Measurements from ENCODE around the gene NACC2. TPM values are rescaled to one million over a fixed set of nuclear protein-coding genes. Genes with fewer than 3 reads are reported as not detected.

The NACC2 gene
- total and polyA plus RNA-seq, 2 experiments from 2014 or later: 3.8 to 20.8 TPM

DNA sequence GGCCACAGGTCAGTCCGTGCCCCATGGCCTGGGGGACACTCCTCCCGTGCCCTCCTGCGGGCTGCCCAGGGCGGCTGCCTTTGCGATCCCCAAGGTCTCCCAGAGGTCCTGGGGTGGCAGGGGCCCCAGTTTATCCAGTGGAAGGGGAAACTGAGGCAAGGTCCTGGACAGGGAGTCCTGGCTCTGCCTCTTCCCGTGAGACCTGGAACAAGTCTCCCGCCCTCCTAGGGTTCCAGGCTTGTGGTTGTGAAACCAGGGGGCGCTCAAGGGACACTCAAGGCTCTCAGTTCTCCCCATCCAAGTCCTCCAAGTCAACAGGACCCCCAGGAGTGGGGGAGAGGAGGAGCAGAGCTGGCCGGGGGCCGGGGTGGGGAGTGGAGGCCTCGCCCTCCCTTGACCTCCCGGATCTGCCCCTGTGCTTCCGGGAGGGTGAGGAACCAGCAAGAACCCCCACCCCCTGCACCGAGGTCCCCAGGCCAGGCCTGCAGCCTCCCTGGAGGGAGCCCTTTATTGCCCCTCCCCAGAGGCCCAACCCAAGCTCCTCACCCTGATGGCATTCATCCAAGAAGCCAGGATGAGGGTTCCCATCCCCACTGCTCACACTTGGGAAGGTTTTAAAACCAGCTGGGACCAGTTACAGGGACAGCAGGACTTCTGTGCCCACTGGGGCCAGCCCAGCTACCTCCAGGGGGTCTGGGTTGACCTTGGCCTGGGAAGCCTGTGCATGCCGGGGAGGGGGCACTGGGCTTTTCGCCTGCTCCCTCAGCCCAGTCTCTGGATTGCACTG, 48.3 kb upstream of the NACC2 start (continued):
- TF ChIP-seq, protein P1, sequence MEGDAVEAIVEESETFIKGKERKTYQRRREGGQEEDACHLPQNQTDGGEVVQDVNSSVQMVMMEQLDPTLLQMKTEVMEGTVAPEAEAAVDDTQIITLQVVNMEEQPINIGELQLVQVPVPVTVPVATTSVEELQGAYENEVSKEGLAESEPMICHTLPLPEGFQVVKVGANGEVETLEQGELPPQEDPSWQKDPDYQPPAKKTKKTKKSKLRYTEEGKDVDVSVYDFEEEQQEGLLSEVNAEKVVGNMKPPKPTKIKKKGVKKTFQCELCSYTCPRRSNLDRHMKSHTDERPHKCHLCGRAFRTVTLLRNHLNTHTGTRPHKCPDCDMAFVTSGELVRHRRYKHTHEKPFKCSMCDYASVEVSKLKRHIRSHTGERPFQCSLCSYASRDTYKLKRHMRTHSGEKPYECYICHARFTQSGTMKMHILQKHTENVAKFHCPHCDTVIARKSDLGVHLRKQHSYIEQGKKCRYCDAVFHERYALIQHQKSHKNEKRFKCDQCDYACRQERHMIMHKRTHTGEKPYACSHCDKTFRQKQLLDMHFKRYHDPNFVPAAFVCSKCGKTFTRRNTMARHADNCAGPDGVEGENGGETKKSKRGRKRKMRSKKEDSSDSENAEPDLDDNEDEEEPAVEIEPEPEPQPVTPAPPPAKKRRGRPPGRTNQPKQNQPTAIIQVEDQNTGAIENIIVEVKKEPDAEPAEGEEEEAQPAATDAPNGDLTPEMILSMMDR (conservative IDR thresholded peaks at IDR 0.05; ENCODE audit: low read depth in 2 of 2): peak; percentile 63 to 84

DNA sequence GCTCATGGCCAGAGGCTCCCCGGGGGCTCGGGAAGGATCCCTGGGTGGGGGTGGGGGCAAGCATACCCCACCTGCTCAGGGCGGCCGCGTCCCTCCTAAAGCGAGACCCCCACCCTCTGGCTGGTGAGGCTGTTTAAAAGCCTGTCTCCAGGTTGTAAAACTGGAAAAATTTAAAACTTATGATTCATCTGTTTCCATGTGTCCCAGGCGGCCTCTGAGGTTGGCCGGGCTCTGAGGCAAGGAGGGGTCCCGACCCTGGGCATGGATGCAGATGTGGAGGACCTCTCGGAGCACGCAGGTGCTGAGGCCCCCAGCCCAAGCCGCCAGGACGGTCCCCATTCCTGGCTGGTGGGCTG, 47.7 kb upstream of the NACC2 start:
- Histone ChIP-seq H2AFZ (peak overlapping the region; percentile 76; the same call in 1 of the 2 replicates), H3K27me3 (ENCODE audit: insufficient read depth) (no peaks in the 10 kb centered on the region), H3K9me2 (ENCODE audit: insufficient read depth) (no peaks in the 10 kb centered on the region), H3K4me3 (0 out of 2 replicates have a peak overlapping the region, but pooled peaks have one; percentile 18), H3K4me1 (ENCODE audit: insufficient read depth) (peaks cover 15% of the 10 kb centered on the region), H3K27ac (ENCODE audit: low read depth) (no peak overlapping the region), H3K79me2 (replicated peaks; ENCODE audit: insufficient read depth) (no peaks in the 10 kb centered on the region), H3K36me3 (ENCODE audit: insufficient read depth) (no peaks in the 10 kb centered on the region), H3K4me2 (peak overlapping the region; percentile 72), H3F3A (replicated peaks; ENCODE audit: low read depth) (no peaks in the 10 kb centered on the region), H4K20me1 (replicated peaks; ENCODE audit: insufficient read depth) (no peaks in the 10 kb centered on the region)
- H3K27ac Mint-ChIP-seq: no peak overlapping the region
- no peak overlapping the region for H3K4me3 Mint-ChIP-seq
- no peaks in the 10 kb centered on the region; the same call in 2 of the 3 replicates for H3K9me3 Mint-ChIP-seq
- peaks cover 6% of the 10 kb centered on the region for H3K27me3 Mint-ChIP-seq (ENCODE audit: insufficient read depth, low read depth, poor library complexity)
- DNase-seq (ENCODE audit: low spot score) (no peak), ATAC-seq (peak; percentile 39)
- H3K4me1 Mint-ChIP-seq: peaks cover 12% of the 10 kb centered on the region
- H3K36me3 Mint-ChIP-seq (ENCODE audit: low read depth): no peaks in the 10 kb centered on the region
- TF ChIP-seq, protein P1 (conservative IDR thresholded peaks at IDR 0.05; ENCODE audit: low read depth in 2 of 2): no peak
- no peak for TF ChIP-seq EZH2 (IDR thresholded peaks at IDR 0.05; ENCODE audit: low read depth, unreplicated experiment)
- TF ChIP-seq JUNB (IDR thresholded peaks at IDR 0.05; ENCODE audit: unreplicated experiment): no peak
- TF ChIP-seq CREB1 (CRISPR knock-in tag; IDR thresholded peaks at IDR 0.05; ENCODE audit: low read depth): no peak
- TF ChIP-seq POLR2AphosphoS5 (IDR thresholded peaks at IDR 0.05; ENCODE audit: low read depth): no peak
- TF ChIP-seq, protein P2, sequence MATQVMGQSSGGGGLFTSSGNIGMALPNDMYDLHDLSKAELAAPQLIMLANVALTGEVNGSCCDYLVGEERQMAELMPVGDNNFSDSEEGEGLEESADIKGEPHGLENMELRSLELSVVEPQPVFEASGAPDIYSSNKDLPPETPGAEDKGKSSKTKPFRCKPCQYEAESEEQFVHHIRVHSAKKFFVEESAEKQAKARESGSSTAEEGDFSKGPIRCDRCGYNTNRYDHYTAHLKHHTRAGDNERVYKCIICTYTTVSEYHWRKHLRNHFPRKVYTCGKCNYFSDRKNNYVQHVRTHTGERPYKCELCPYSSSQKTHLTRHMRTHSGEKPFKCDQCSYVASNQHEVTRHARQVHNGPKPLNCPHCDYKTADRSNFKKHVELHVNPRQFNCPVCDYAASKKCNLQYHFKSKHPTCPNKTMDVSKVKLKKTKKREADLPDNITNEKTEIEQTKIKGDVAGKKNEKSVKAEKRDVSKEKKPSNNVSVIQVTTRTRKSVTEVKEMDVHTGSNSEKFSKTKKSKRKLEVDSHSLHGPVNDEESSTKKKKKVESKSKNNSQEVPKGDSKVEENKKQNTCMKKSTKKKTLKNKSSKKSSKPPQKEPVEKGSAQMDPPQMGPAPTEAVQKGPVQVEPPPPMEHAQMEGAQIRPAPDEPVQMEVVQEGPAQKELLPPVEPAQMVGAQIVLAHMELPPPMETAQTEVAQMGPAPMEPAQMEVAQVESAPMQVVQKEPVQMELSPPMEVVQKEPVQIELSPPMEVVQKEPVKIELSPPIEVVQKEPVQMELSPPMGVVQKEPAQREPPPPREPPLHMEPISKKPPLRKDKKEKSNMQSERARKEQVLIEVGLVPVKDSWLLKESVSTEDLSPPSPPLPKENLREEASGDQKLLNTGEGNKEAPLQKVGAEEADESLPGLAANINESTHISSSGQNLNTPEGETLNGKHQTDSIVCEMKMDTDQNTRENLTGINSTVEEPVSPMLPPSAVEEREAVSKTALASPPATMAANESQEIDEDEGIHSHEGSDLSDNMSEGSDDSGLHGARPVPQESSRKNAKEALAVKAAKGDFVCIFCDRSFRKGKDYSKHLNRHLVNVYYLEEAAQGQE (IDR thresholded peaks at IDR 0.05; ENCODE audit: unreplicated experiment): no peak
- TF ChIP-seq, protein P3, sequence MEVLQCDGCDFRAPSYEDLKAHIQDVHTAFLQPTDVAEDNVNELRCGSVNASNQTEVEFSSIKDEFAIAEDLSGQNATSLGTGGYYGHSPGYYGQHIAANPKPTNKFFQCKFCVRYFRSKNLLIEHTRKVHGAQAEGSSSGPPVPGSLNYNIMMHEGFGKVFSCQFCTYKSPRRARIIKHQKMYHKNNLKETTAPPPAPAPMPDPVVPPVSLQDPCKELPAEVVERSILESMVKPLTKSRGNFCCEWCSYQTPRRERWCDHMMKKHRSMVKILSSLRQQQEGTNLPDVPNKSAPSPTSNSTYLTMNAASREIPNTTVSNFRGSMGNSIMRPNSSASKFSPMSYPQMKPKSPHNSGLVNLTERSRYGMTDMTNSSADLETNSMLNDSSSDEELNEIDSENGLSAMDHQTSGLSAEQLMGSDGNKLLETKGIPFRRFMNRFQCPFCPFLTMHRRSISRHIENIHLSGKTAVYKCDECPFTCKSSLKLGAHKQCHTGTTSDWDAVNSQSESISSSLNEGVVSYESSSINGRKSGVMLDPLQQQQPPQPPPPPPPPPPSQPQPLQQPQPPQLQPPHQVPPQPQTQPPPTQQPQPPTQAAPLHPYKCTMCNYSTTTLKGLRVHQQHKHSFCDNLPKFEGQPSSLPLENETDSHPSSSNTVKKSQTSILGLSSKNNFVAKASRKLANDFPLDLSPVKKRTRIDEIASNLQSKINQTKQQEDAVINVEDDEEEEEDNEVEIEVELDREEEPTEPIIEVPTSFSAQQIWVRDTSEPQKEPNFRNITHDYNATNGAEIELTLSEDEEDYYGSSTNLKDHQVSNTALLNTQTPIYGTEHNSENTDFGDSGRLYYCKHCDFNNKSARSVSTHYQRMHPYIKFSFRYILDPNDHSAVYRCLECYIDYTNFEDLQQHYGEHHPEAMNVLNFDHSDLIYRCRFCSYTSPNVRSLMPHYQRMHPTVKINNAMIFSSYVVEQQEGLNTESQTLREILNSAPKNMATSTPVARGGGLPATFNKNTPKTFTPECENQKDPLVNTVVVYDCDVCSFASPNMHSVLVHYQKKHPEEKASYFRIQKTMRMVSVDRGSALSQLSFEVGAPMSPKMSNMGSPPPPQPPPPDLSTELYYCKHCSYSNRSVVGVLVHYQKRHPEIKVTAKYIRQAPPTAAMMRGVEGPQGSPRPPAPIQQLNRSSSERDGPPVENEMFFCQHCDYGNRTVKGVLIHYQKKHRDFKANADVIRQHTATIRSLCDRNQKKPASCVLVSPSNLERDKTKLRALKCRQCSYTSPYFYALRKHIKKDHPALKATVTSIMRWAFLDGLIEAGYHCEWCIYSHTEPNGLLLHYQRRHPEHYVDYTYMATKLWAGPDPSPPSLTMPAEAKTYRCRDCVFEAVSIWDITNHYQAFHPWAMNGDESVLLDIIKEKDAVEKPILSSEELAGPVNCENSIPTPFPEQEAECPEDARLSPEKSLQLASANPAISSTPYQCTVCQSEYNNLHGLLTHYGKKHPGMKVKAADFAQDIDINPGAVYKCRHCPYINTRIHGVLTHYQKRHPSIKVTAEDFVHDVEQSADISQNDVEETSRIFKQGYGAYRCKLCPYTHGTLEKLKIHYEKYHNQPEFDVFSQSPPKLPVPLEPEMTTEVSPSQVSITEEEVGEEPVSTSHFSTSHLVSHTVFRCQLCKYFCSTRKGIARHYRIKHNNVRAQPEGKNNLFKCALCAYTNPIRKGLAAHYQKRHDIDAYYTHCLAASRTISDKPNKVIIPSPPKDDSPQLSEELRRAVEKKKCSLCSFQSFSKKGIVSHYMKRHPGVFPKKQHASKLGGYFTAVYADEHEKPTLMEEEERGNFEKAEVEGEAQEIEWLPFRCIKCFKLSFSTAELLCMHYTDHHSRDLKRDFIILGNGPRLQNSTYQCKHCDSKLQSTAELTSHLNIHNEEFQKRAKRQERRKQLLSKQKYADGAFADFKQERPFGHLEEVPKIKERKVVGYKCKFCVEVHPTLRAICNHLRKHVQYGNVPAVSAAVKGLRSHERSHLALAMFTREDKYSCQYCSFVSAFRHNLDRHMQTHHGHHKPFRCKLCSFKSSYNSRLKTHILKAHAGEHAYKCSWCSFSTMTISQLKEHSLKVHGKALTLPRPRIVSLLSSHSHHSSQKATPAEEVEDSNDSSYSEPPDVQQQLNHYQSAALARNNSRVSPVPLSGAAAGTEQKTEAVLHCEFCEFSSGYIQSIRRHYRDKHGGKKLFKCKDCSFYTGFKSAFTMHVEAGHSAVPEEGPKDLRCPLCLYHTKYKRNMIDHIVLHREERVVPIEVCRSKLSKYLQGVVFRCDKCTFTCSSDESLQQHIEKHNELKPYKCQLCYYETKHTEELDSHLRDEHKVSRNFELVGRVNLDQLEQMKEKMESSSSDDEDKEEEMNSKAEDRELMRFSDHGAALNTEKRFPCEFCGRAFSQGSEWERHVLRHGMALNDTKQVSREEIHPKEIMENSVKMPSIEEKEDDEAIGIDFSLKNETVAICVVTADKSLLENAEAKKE (CRISPR knock-in tag; IDR thresholded peaks at IDR 0.05): no peak
- no peak for TF ChIP-seq ZNF114 (CRISPR knock-in tag; IDR thresholded peaks at IDR 0.05)
- no peak for TF ChIP-seq NANOG (IDR thresholded peaks at IDR 0.05; ENCODE audit: borderline replicate concordance)
